ENCODE measurements around the gene CSDE1. TPM values are rescaled to one million over a fixed set of nuclear protein-coding genes. Genes with fewer than 3 reads are reported as not detected.

Gene CSDE1
- polyA plus RNA-seq, 1 of the 3 experiments (the other 2 are of a cell fraction) = 151 TPM

GRCh38 chr1:114735479-114735878, 22.3 kb downstream of the CSDE1 start:
- H3K27ac ChIP-seq (ENCODE audit: low read depth in 2 of 2, low read length in 1 of 2) = no peak overlapping the region
- ChIA-PET CTCF (interaction anchor here (1.7 kb wide), 1 partner anchor 16 kb away, joined by 5 read pairs; no protein-coding TSS in a partner anchor), POLR2A (no interaction called here)
- no peaks in the 10 kb centered on the region for H3K9me2 ChIP-seq
- WGBS (ENCODE audit: low lambda C conversion rate) = 95% methylated on average over 1 of the region's 1 CpG
- H3K36me3 ChIP-seq (replicated peaks in 1 of 2; ENCODE audit: control insufficient read depth in 1 of 2, insufficient read depth in 2 of 2, low read length in 1 of 2) = peaks cover 89 to 92% of the 10 kb centered on the region in 2 experiments
- H4K20me1 ChIP-seq (ENCODE audit: insufficient read depth) = peaks cover 25% of the 10 kb centered on the region; the same call in 1 of the 2 replicates
- H3K4me3 ChIP-seq (ENCODE audit: low read depth in 2 of 2, low read length in 1 of 2) = no peak overlapping the region
- TF ChIP-seq TAF1 (IDR thresholded peaks at IDR 0.05; ENCODE audit: borderline replicate concordance, low read depth, low read length) = no peak
- TF ChIP-seq USF1 (IDR thresholded peaks at IDR 0.05; ENCODE audit: borderline replicate concordance, low read depth) = no peak
- no peak for TF ChIP-seq RFX5 (IDR thresholded peaks at IDR 0.05; ENCODE audit: low read length)
- TF ChIP-seq TEAD4 (IDR thresholded peaks at IDR 0.05; ENCODE audit: borderline replicate concordance, insufficient read depth) = no peak
- no peak for TF ChIP-seq MEF2A (IDR thresholded peaks at IDR 0.05; ENCODE audit: borderline replicate concordance, low read depth)
- no peak for TF ChIP-seq GATA2 (CRISPR knock-in tag; IDR thresholded peaks at IDR 0.05)
- TF ChIP-seq POLR2AphosphoS5 (IDR thresholded peaks at IDR 0.05; ENCODE audit: low read depth, low read length) = no peak
- no peak for TF ChIP-seq GABPA (IDR thresholded peaks at IDR 0.05; ENCODE audit: low read depth)
- TF ChIP-seq SIN3A (IDR thresholded peaks at IDR 0.05; ENCODE audit: borderline replicate concordance, low read depth, low read length) = no peak
- TF ChIP-seq PBX3 (IDR thresholded peaks at IDR 0.05) = no peak
- TF ChIP-seq NRF1 (IDR thresholded peaks at IDR 0.05; ENCODE audit: low read depth, low read length) = no peak
- no peak for TF ChIP-seq RCOR1 (IDR thresholded peaks at IDR 0.05; ENCODE audit: low read length)
- TF ChIP-seq RAD21 (IDR thresholded peaks at IDR 0.05; ENCODE audit: low read length) = no peak
- no peak for TF ChIP-seq YY1 (IDR thresholded peaks at IDR 0.05; ENCODE audit: low read depth)
- TF ChIP-seq CHD2 (IDR thresholded peaks at IDR 0.05; ENCODE audit: low read length, partially characterized antibody) = no peak
- no peak for TF ChIP-seq IRF3 (IDR thresholded peaks at IDR 0.05; ENCODE audit: low read depth, low read length)
- TF ChIP-seq REST (IDR thresholded peaks at IDR 0.05; ENCODE audit: low read depth, low read length) = no peak
- no peak for TF ChIP-seq USF2 (IDR thresholded peaks at IDR 0.05; ENCODE audit: borderline replicate concordance, low read depth, low read length)
- TF ChIP-seq FOSL2 (IDR thresholded peaks at IDR 0.05; ENCODE audit: borderline replicate concordance, low read depth) = no peak
- TF ChIP-seq ELF1 (IDR thresholded peaks at IDR 0.05) = no peak
- H3K4me1 ChIP-seq (ENCODE audit: control insufficient read depth in 1 of 2, insufficient read depth in 2 of 2, low read depth in 1 of 2, low read length in 1 of 2) = no peaks in the 10 kb centered on the region
- no peak for DNase-seq
- H3K79me2 ChIP-seq (ENCODE audit: insufficient read depth) = peaks cover 92% of the 10 kb centered on the region
- no peak overlapping the region for H3K9ac ChIP-seq
- H2AFZ ChIP-seq (ENCODE audit: low read depth) = no peak overlapping the region
- H3K4me2 ChIP-seq = no peak overlapping the region
- peaks cover 4% of the 10 kb centered on the region for H3F3A ChIP-seq (replicated peaks; ENCODE audit: insufficient read depth)
- H3K9me3 ChIP-seq = no peaks in the 10 kb centered on the region
- no peaks in the 10 kb centered on the region for H3K27me3 ChIP-seq (ENCODE audit: insufficient read depth)

Data from SK-N-SH (cell line).